Adipocyte (in vitro differentiated cells): ENCODE measurements around the gene CENPF.
"Not testable (repeated sequence)": the region's sequence is repeated elsewhere in the genome, so short reads cannot be mapped to it uniquely, and the experiment has no call there.

ENCODE experiments used
- DNase-seq: peaks from one replicate; pipeline ENCODE4 v3.0.0-alpha.2; 2015; ENCODE audit warnings: low read depth
- H3K27me3 ChIP-seq: replicated peaks from 2 replicates; pipeline ENCODE4 v1.7.0; 2013; ENCODE audit warnings: mild to moderate bottlenecking, low read length, moderate library complexity; ENCODE audit not compliant: control insufficient read depth, insufficient read depth
- H3K36me3 ChIP-seq: 2 replicates; pipeline ENCODE4 v1.7.0; 2013; ENCODE audit warnings: low read length, mild to moderate bottlenecking, moderate library complexity; ENCODE audit not compliant: control insufficient read depth, insufficient read depth, severe bottlenecking
- H3K4me1 ChIP-seq: 2 replicates; pipeline ENCODE4 v1.7.0; 2013; ENCODE audit warnings: mild to moderate bottlenecking, low read length, moderate library complexity; ENCODE audit not compliant: control insufficient read depth, insufficient read depth
- H3K4me3 ChIP-seq: 2 replicates; pipeline ENCODE4 v1.7.0; 2013; ENCODE audit warnings: mild to moderate bottlenecking, low read length, moderate library complexity
- H3K9ac ChIP-seq: 2 replicates; pipeline ENCODE4 v1.7.0; 2013; ENCODE audit warnings: mild to moderate bottlenecking, low read length, moderate library complexity
- H3K9me3 ChIP-seq: 2 replicates; pipeline ENCODE4 v1.7.0; 2013; ENCODE audit warnings: mild to moderate bottlenecking, low read length, moderate library complexity; ENCODE audit not compliant: control insufficient read depth

Gene CENPF

DNA sequence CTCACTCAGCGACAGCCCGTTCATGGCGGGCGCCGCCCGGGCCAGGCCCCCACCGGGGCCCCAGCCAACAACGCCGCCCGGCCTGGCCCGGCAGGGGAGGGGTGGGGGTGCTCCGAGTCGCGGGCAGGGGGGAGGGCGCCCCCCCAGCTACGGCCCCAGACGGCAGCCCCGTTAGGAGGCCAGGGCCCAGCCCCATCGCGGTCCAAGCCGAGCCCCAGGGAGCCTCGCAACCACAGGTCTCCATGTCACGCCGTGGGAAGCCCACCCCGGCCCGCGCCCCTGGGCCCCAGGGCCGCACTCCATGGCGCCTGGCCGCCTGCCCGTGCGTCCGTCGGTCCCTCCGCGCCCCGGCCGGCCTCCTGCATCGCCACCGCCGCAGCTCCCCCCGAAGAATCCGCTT is 5.8 kb downstream of the CENPF start:
- H3K27me3 ChIP-seq, H3K9ac ChIP-seq, H3K4me3 ChIP-seq, H3K9me3 ChIP-seq, DNase-seq, H3K4me1 ChIP-seq, H3K36me3 ChIP-seq: not testable (repeated sequence)

- no peaks in the 10 kb centered on the region for H3K36me3 ChIP-seq
- no peak for DNase-seq
- H3K9ac ChIP-seq, result no peak overlapping the region
- H3K9me3 ChIP-seq, result no peaks in the 10 kb centered on the region
- H3K27me3 ChIP-seq, result no peaks in the 10 kb centered on the region
- H3K4me3 ChIP-seq, result no peak overlapping the region
- no peaks in the 10 kb centered on the region for H3K4me1 ChIP-seq
Observed at GRCh38 chr1:214609692-214610091, 6.7 kb downstream of the CENPF start.

DNA sequence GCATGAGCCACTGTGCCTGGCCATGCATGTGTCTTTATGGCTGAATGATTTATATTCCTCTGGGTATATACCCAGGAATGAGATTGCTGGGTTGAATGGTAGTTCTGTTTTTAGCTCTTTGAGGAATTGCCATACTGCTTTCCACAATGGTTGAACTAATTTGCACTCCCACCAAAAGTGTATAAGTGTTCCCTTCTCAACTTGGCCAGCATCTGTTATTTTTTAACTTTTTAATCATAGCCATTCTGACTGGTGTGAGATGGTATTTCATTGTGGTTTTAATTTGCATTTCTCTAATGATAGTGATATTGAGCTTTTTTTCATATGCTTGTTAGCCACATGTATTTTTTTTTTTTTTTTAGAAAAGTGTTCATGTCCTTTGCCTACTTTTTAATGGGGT is 7.1 kb downstream of the CENPF start:
- H3K36me3 ChIP-seq, H3K9me3 ChIP-seq, H3K4me1 ChIP-seq, H3K27me3 ChIP-seq, DNase-seq, H3K9ac ChIP-seq, H3K4me3 ChIP-seq: not testable (repeated sequence)

GRCh38 chr1:214615109-214615508 is 12.1 kb downstream of the CENPF start:
- no peaks in the 10 kb centered on the region for H3K36me3 ChIP-seq

DNA sequence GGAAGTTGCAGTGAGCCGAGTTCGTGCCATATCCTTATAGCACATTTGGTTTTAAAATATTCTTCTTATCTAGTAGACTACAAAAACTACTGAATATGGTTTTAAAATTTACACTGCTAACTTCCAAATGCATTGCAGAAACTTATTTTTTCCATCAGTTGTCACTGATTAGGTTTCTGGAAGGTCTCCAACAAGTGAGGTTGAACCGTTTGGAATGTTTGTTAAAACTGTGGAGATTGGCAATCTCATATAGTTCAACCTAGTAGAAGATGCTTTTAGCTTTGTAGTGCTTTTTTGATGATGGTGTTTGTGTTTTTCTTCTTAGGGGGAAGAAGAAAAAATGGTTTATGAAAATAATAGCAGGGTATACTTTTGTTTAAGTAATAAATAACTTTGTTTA is 12.9 kb downstream of the CENPF start:
- peak; percentile 67 for DNase-seq
- H3K4me1 ChIP-seq, result no peaks in the 10 kb centered on the region
- no peaks in the 10 kb centered on the region for H3K27me3 ChIP-seq
- no peak overlapping the region for H3K4me3 ChIP-seq
- no peaks in the 10 kb centered on the region for H3K36me3 ChIP-seq
- H3K9ac ChIP-seq, result no peak overlapping the region
- no peaks in the 10 kb centered on the region for H3K9me3 ChIP-seq

More at GRCh38 chr1:214615109-214615508, 12.1 kb downstream of the CENPF start:
- no peak for DNase-seq
- H3K4me3 ChIP-seq, result no peak overlapping the region
- H3K4me1 ChIP-seq, result no peaks in the 10 kb centered on the region
- H3K27me3 ChIP-seq, result no peaks in the 10 kb centered on the region
- H3K9ac ChIP-seq, result no peak overlapping the region
- H3K9me3 ChIP-seq, result no peaks in the 10 kb centered on the region

- Histone ChIP-seq H3K4me1 (no peaks in the 10 kb centered on the region), H3K9me3 (no peaks in the 10 kb centered on the region), H3K27me3 (no peaks in the 10 kb centered on the region), H3K36me3 (no peaks in the 10 kb centered on the region), H3K4me3 (no peak overlapping the region), H3K9ac (no peak overlapping the region)
- no peak for DNase-seq
Observed at GRCh38 chr1:214617246-214617645, 14.3 kb downstream of the CENPF start.

DNA sequence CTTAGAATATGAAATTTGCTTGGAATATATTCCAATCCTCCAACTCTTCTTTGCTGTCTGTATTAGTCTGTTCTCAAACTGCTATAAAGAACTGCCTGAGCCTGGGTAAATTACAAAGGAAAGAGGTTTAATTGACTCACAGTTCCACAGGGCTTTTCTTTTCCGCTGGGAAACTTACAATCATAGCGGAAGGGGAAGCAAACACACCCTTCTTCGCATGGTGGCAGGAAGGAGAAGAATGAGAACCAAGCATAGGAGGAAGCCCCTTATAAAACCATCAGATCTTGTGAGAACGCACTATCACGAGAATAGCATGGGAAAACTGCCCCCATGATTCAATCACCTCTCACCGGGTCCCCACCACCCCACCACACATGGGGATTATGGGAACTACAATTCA is 14.8 kb downstream of the CENPF start:
- H3K4me1 ChIP-seq, result no peaks in the 10 kb centered on the region
- no peak overlapping the region for H3K4me3 ChIP-seq
- no peak for DNase-seq
- H3K27me3 ChIP-seq, result no peaks in the 10 kb centered on the region
- H3K9ac ChIP-seq, result no peak overlapping the region
- no peaks in the 10 kb centered on the region for H3K36me3 ChIP-seq
- no peaks in the 10 kb centered on the region for H3K9me3 ChIP-seq

GRCh38 chr1:214621236-214621635 is 18.2 kb downstream of the CENPF start:
- no peaks in the 10 kb centered on the region for H3K36me3 ChIP-seq
- no peak overlapping the region for H3K4me3 ChIP-seq
- DNase-seq, result no peak

GRCh38 chr1:214623430-214623829 is 20.4 kb downstream of the CENPF start:
- no peak for DNase-seq
- Histone ChIP-seq H3K4me1 (no peaks in the 10 kb centered on the region), H3K36me3 (no peaks in the 10 kb centered on the region), H3K9ac (no peak overlapping the region), H3K27me3 (no peaks in the 10 kb centered on the region), H3K9me3 (no peaks in the 10 kb centered on the region), H3K4me3 (no peak overlapping the region)

More at GRCh38 chr1:214621236-214621635, 18.2 kb downstream of the CENPF start:
- no peaks in the 10 kb centered on the region for H3K9me3 ChIP-seq
- H3K4me1 ChIP-seq, result no peaks in the 10 kb centered on the region
- no peak overlapping the region for H3K9ac ChIP-seq
- no peaks in the 10 kb centered on the region for H3K27me3 ChIP-seq

GRCh38 chr1:214632091-214632490 is 29.1 kb downstream of the CENPF start:
- no peaks in the 10 kb centered on the region for H3K36me3 ChIP-seq
- no peaks in the 10 kb centered on the region for H3K9me3 ChIP-seq
- H3K27me3 ChIP-seq, result no peaks in the 10 kb centered on the region
- DNase-seq, result no peak
- H3K4me1 ChIP-seq, result no peaks in the 10 kb centered on the region
- H3K4me3 ChIP-seq, result no peak overlapping the region
- H3K9ac ChIP-seq, result no peak overlapping the region

GRCh38 chr1:214633686-214634085 is 30.7 kb downstream of the CENPF start:
- H3K4me1 ChIP-seq, result no peaks in the 10 kb centered on the region
- no peak overlapping the region for H3K9ac ChIP-seq
- H3K36me3 ChIP-seq, result no peaks in the 10 kb centered on the region
- DNase-seq, result no peak
- no peak overlapping the region for H3K4me3 ChIP-seq
- H3K9me3 ChIP-seq, result no peaks in the 10 kb centered on the region
- no peaks in the 10 kb centered on the region for H3K27me3 ChIP-seq

GRCh38 chr1:214634267-214634666 is 31.3 kb downstream of the CENPF start:
- no peaks in the 10 kb centered on the region for H3K9me3 ChIP-seq
- H3K4me3 ChIP-seq, result no peak overlapping the region
- H3K27me3 ChIP-seq, result no peaks in the 10 kb centered on the region
- no peaks in the 10 kb centered on the region for H3K36me3 ChIP-seq
- no peaks in the 10 kb centered on the region for H3K4me1 ChIP-seq
- DNase-seq, result no peak
- H3K9ac ChIP-seq, result no peak overlapping the region
